GM23248 (cell line): ENCODE measurements around the gene TIMM44. TPM values are rescaled to one million over a fixed set of nuclear protein-coding genes. Genes with fewer than 3 reads are reported as not detected.

Source experiments
- DNase-seq: peaks from one replicate; pipeline ENCODE4 v3.0.0-alpha.2; 2015
- H2AFZ ChIP-seq: fragments of 200-600 bp; sonication (generic); 2 replicates; pipeline ENCODE4 v1.6.1; 2016; ENCODE audit warnings: antibody characterized with exemption
- H3F3A ChIP-seq: fragments of 200-600 bp; sonication (generic); 2 replicates; pipeline ENCODE4 v1.6.1; 2016; ENCODE audit warnings: mild to moderate bottlenecking, antibody characterized with exemption, mixed run types; ENCODE audit not compliant: insufficient read depth
- H3K27ac ChIP-seq: fragments of 200-600 bp; sonication (generic); 2 replicates; pipeline ENCODE4 v1.5.1; 2016; ENCODE audit warnings: mild to moderate bottlenecking
- H3K27me3 ChIP-seq: fragments of 200-600 bp; sonication (generic); replicated peaks from 2 replicates; pipeline ENCODE4 v1.6.1; 2016; ENCODE audit warnings: mild to moderate bottlenecking; ENCODE audit not compliant: insufficient read depth
- H3K36me3 ChIP-seq: fragments of 200-600 bp; sonication (generic); 2 replicates; pipeline ENCODE4 v1.6.1; 2016; ENCODE audit warnings: low read depth, mild to moderate bottlenecking
- H3K4me1 ChIP-seq: fragments of 200-600 bp; sonication (generic); 2 replicates; pipeline ENCODE4 v1.6.1; 2016; ENCODE audit warnings: mild to moderate bottlenecking; ENCODE audit not compliant: insufficient read depth
- H3K4me2 ChIP-seq: fragments of 200-600 bp; sonication (generic); one replicate; pipeline ENCODE4 v1.6.1; 2016; ENCODE audit warnings: mild to moderate bottlenecking; ENCODE audit not compliant: unreplicated experiment
- H3K4me3 ChIP-seq: fragments of 200-600 bp; sonication (generic); 2 replicates; pipeline ENCODE4 v1.5.1; 2016; ENCODE audit warnings: mild to moderate bottlenecking
- H3K79me2 ChIP-seq: fragments of 200-600 bp; sonication (generic); 2 replicates; pipeline ENCODE4 v1.6.1; 2016; ENCODE audit warnings: mild to moderate bottlenecking; ENCODE audit not compliant: insufficient read depth
- H3K9ac ChIP-seq: fragments of 200-600 bp; sonication (generic); 2 replicates; pipeline ENCODE4 v1.6.1; 2016; ENCODE audit warnings: mild to moderate bottlenecking
- H3K9me2 ChIP-seq: fragments of 200-600 bp; sonication (generic); 2 replicates; pipeline ENCODE4 v1.6.1; 2016; ENCODE audit warnings: mixed run types, mild to moderate bottlenecking, moderate library complexity; ENCODE audit not compliant: insufficient read depth
- H3K9me3 ChIP-seq: fragments of 200-600 bp; sonication (generic); one replicate; pipeline ENCODE4 v1.6.1; 2017; ENCODE audit warnings: low read depth
- H4K20me1 ChIP-seq: fragments of 200-600 bp; sonication (generic); 2 replicates; pipeline ENCODE4 v1.6.0; 2016; ENCODE audit not compliant: insufficient read depth
- EZH2 ChIP-seq: fragments of 200-600 bp; sonication (generic); IDR thresholded peaks from 2 replicates; pipeline ENCODE4 v1.6.1; 2018; ENCODE audit warnings: antibody characterized with exemption, mild to moderate bottlenecking; ENCODE audit not compliant: insufficient read depth, poor library complexity, severe bottlenecking
- EZH2phosphoT487 ChIP-seq: fragments of 200-600 bp; sonication (generic); IDR thresholded peaks from 2 replicates; pipeline ENCODE4 v1.6.1; 2018; ENCODE audit warnings: antibody characterized with exemption, moderate library complexity, mild to moderate bottlenecking, low read depth; ENCODE audit not compliant: insufficient read depth
- WGBS, 2 experiments: methylation state at CpG; one replicate each; pipeline ENCODE4 v1.1.6; 2015 to 2017; ENCODE audit warnings: low lambda C conversion rate in 2 of 2, low coverage in 1 of 2; ENCODE audit errors: missing lambda C conversion rate in 2 of 2; 5-methylcytosine and 5-hydroxymethylcytosine counted together
- in situ Hi-C: fragments of 300-500 bp; cut with MboI; formaldehyde crosslinking; loops from 2 replicates; pipeline ENCODE4 v1.15.0; 2020
- polyA plus RNA-seq: library from polyadenylated mRNA; unstranded; fragments of >200 nt; fragmentation: Nextera tagmentation; extraction: Ambion mirVana; gene quantifications from 2 replicates; pipeline ENCODE4 v1.2.1, GENCODE V29; 2016
- total RNA-seq: library from RNA; depleted of rRNA; stranded (reverse); fragments of >200 nt; shearing (Covaris generic); gene quantifications from 2 replicates; pipeline ENCODE4 v1.2.3, GENCODE V29; 2014

Gene TIMM44
- total and polyA plus RNA-seq, 2 experiments from 2014 or later: 25.8 to 53.1 TPM

DNA sequence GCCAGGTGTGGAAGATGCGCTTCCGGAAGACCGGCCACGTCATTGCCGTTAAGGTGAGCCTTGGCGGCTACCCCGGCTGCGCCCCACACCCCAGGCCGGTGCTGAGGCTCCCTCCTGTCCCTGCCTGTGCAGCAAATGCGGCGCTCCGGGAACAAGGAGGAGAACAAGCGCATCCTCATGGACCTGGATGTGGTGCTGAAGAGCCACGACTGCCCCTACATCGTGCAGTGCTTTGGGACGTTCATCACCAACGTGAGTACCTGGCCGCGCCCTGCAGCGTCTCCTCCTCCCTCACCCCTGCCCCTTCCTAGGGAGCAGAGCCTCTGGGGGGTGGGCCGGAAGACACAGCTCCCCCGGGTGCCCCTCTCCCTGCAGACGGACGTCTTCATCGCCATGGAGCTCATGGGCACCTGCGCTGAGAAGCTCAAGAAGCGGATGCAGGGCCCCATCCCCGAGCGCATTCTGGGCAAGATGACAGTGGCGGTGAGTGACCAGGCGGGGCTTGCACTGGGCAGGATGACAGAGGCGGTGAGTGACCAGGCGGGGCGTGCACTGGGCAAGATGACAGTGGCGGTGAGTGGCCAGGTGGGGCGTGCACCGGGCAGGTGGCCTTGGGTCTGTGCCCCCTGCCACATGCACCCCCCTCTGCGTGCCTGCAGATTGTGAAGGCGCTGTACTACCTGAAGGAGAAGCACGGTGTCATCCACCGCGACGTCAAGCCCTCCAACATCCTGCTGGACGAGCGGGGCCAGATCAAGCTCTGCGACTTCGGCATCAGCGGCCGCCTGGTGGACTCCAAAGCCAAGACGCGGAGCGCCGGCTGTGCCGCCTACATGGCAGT lies 32.9 kb downstream of the TIMM44 start:
- TF ChIP-seq EZH2 (no peak), EZH2phosphoT487 (no peak)
- H4K20me1 ChIP-seq: no peaks in the 10 kb centered on the region; the same call in 1 of the 2 replicates
- no peaks in the 10 kb centered on the region for H3K4me1 ChIP-seq
- no peak overlapping the region for H3K4me2 ChIP-seq
- H3K79me2 ChIP-seq: peaks cover 33% of the 10 kb centered on the region
- H3K36me3 ChIP-seq: no peaks in the 10 kb centered on the region; the same call in 1 of the 2 replicates
- no peaks in the 10 kb centered on the region for H3K9me2 ChIP-seq
- H3K9ac ChIP-seq: no peak overlapping the region
- no peaks in the 10 kb centered on the region for H3K27me3 ChIP-seq
- H2AFZ ChIP-seq: no peak overlapping the region
- H3K4me3 ChIP-seq: no peak overlapping the region
- in situ Hi-C loops: no loop called here
- DNase-seq: no peak
- no peaks in the 10 kb centered on the region for H3K9me3 ChIP-seq
- no peaks in the 10 kb centered on the region for H3F3A ChIP-seq
- WGBS, 2 experiments: 93% methylated on average over 44 to 54 of the region's 54 CpGs
- H3K27ac ChIP-seq: no peak overlapping the region

DNA sequence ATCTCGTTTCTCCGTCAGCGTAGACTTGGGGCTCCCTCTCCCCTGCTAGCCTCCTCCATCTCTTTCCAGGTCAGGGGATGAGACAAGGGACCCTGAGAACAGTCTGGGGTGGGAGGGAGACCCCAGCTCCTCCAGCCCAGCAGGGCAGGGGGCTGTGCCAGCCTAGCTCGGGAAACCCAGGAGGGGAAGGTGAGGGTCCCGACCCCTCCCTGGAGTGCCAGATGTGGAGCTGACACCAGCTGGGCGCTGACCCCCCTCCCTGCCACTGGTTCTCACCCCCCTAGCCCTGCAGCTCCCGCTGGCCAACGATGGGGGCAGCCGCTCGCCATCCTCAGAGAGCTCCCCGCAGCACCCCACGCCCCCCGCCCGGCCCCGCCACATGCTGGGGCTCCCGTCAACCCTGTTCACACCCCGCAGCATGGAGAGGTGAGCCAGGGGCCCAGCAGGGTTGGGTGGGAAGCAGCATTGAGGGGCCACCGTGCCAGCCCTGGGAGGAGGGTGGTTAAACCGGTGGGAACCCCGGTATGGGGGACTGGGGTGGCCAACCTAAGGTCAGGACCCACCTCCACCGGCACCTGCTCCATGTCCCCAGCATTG lies 33.9 kb downstream of the TIMM44 start:
- Histone ChIP-seq H3K9me3 (no peaks in the 10 kb centered on the region), H3F3A (no peaks in the 10 kb centered on the region), H3K9me2 (no peaks in the 10 kb centered on the region), H3K4me1 (peaks cover 7% of the 10 kb centered on the region), H3K4me2 (no peak overlapping the region), H4K20me1 (no peaks in the 10 kb centered on the region; the same call in 1 of the 2 replicates), H3K27ac (no peak overlapping the region), H3K79me2 (peaks cover 43% of the 10 kb centered on the region), H3K4me3 (no peak overlapping the region), H2AFZ (no peak overlapping the region), H3K9ac (no peak overlapping the region), H3K27me3 (no peaks in the 10 kb centered on the region), H3K36me3 (no peaks in the 10 kb centered on the region; the same call in 1 of the 2 replicates)
- in situ Hi-C loops: no loop called here
- TF ChIP-seq EZH2phosphoT487 (no peak), EZH2 (no peak)
- DNase-seq: no peak
- WGBS, 2 experiments: 94% methylated on average over 9 to 14 of the region's 21 CpGs

DNA sequence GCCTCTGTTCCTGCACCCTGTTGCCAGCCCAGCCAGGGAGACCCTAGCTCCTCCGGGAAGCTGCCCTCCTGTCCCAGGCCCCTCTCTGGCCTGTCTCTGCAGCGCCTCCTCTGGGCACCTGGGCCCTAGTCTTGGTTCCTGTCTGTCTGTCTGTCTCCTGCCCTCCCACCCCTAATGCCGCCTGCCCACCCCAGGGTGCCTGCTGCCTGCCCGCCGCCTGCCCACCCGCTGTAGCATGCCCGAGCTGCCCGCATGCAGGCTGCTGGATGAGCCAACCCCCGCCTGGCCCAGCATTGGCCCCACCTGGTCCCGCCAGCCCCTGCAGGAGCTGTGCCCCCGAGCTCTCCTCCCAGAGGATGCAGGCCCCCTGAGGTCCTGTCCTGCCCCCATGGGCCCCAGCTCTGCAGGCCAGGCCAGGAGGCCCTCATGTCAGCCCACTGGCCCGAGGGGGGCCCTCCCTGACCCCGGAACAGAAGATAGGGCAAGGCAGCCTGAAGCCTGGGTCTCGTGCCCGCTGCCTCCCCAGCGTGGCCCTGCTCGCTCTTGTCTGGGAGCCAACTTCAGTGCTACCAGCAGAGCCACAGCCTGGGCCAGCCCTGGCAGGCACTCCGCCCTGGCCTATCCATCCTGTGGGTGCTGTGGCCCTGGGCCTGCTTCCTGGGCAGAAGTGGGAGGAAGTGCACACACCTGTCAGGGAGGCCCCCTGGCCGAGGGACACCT lies 34.6 kb downstream of the TIMM44 start:
- no peak overlapping the region for H3K4me3 ChIP-seq
- no peaks in the 10 kb centered on the region for H3K9me3 ChIP-seq
- no peak overlapping the region for H2AFZ ChIP-seq
- peaks cover 48% of the 10 kb centered on the region for H3K79me2 ChIP-seq
- no peaks in the 10 kb centered on the region for H3F3A ChIP-seq
- no peak overlapping the region for H3K27ac ChIP-seq
- no peaks in the 10 kb centered on the region for H3K9me2 ChIP-seq
- WGBS, 2 experiments: 85 to 90% methylated on average over 10 to 19 of the region's 19 CpGs
- no peak overlapping the region for H3K4me2 ChIP-seq
- H4K20me1 ChIP-seq: no peaks in the 10 kb centered on the region; the same call in 1 of the 2 replicates
- no peak for TF ChIP-seq EZH2
- TF ChIP-seq EZH2phosphoT487: no peak
- DNase-seq: no peak
- peaks cover 7% of the 10 kb centered on the region for H3K4me1 ChIP-seq
- no peak overlapping the region for H3K9ac ChIP-seq
- no peaks in the 10 kb centered on the region; the same call in 1 of the 2 replicates for H3K36me3 ChIP-seq
- in situ Hi-C loops: no loop called here
- H3K27me3 ChIP-seq: no peaks in the 10 kb centered on the region

DNA sequence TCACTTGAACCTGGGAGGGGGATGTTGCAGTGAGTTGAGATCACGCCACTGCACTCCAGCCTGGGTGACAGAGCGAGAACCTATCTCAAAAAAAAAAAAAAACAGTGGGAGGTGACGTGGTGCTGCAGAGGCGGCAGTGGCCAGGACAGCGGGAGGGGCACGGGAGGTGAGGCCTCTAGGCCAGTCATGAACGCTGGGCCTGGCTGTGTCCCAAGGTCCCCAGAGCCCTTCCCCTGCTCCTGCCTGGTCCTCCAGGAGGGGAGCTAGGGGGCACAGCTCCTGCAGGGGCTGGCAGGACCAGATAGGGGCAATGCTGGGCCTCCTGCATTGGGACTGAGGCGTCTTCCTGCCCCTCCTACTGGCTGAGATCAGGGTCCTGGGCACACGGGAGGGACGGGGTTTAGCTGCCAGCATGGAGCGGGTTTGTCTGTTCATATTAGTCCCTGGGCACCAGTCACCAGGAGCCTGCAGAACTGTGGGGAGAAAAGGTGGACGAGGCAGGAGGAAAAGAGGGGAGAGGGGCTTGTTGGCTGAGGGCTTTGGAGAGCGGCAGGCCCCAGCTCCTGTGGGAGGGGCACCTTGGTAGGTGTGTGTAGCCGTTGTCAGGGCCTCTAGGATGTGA lies 35.3 kb downstream of the TIMM44 start:
- Histone ChIP-seq H3K4me2 (no peak overlapping the region), H3K27ac (no peak overlapping the region), H3K4me1 (peaks cover 7% of the 10 kb centered on the region), H2AFZ (no peak overlapping the region), H3K9me2 (no peaks in the 10 kb centered on the region), H3K9me3 (no peaks in the 10 kb centered on the region), H4K20me1 (no peaks in the 10 kb centered on the region; the same call in 1 of the 2 replicates), H3F3A (no peaks in the 10 kb centered on the region), H3K9ac (no peak overlapping the region), H3K4me3 (no peak overlapping the region), H3K36me3 (no peaks in the 10 kb centered on the region; the same call in 1 of the 2 replicates), H3K27me3 (no peaks in the 10 kb centered on the region), H3K79me2 (peaks cover 48% of the 10 kb centered on the region)
- DNase-seq: no peak
- in situ Hi-C loops: no loop called here
- 81 to 82% methylated on average over 13 to 14 of the region's 14 CpGs for WGBS, 2 experiments
- no peak for TF ChIP-seq EZH2phosphoT487
- TF ChIP-seq EZH2: no peak
